SK-N-SH (cell line): Measurements from ENCODE around the gene LTBP1.
"Not testable (repeated sequence)": the region's sequence is repeated elsewhere in the genome, so short reads cannot be mapped to it uniquely, and the experiment has no call there.

ENCODE experiments used
- EP300 ChIP-seq, 2 experiments: IDR thresholded peaks; 2 replicates each; pipeline versions ENCODE4 v1.4.0 to v1.6.1; 2012; ENCODE audit warnings: borderline replicate concordance in 1 of 2, low read depth in 1 of 2, low read length in 1 of 2
- GABPA ChIP-seq: IDR thresholded peaks from 2 replicates; pipeline ENCODE4 v1.4.0; 2012; ENCODE audit warnings: low read depth, mild to moderate bottlenecking
- GATA2 ChIP-seq: sonication (generic); formaldehyde crosslinking; IDR thresholded peaks from 2 replicates; pipeline ENCODE4 v1.5.0; 2020; ENCODE audit warnings: mild to moderate bottlenecking, missing genetic modification reagents
- NRF1 ChIP-seq: IDR thresholded peaks from 2 replicates; pipeline ENCODE4 v1.6.1; 2012; ENCODE audit warnings: low read depth, mild to moderate bottlenecking, low read length
- POLR2AphosphoS5 ChIP-seq: IDR thresholded peaks from 2 replicates; pipeline ENCODE4 v1.6.1; 2012; ENCODE audit warnings: low read depth, low read length
- RAD21 ChIP-seq: IDR thresholded peaks from 2 replicates; pipeline ENCODE4 v1.6.1; 2012; ENCODE audit warnings: mild to moderate bottlenecking, low read length
- RXRA ChIP-seq: IDR thresholded peaks from 2 replicates; pipeline ENCODE4 v1.4.0; 2012; ENCODE audit warnings: low read depth, mild to moderate bottlenecking, borderline replicate concordance
- SIN3A ChIP-seq: IDR thresholded peaks from 2 replicates; pipeline ENCODE4 v1.6.1; 2012; ENCODE audit warnings: low read depth, mild to moderate bottlenecking, low read length, moderate library complexity, borderline replicate concordance
- SMC3 ChIP-seq: IDR thresholded peaks from 2 replicates; pipeline ENCODE4 v1.6.1; 2012; ENCODE audit warnings: low read depth, low read length, improper control_type of control experiment
- TF ChIP-seq, protein P1 (sequence below): fragments of 200-600 bp; sonication (generic); IDR thresholded peaks from 2 replicates; pipeline ENCODE4 v1.6.1; 2017; ENCODE audit warnings: antibody characterized with exemption, mild to moderate bottlenecking, moderate library complexity
- TF ChIP-seq, protein P2 (sequence below): fragments of 150-350 bp; IDR thresholded peaks from 2 replicates; pipeline ENCODE4 v1.6.1; 2017; ENCODE audit warnings: antibody characterized with exemption, low read length, low read depth, borderline replicate concordance
- TF ChIP-seq, protein P3 (sequence below): IDR thresholded peaks from 2 replicates; pipeline ENCODE4 v1.4.0; 2012; ENCODE audit warnings: low read depth
- TF ChIP-seq, protein P4 (sequence below): IDR thresholded peaks from 2 replicates; pipeline ENCODE4 v1.6.1; 2012; ENCODE audit warnings: mild to moderate bottlenecking, low read depth, low read length, moderate library complexity

DNA sequence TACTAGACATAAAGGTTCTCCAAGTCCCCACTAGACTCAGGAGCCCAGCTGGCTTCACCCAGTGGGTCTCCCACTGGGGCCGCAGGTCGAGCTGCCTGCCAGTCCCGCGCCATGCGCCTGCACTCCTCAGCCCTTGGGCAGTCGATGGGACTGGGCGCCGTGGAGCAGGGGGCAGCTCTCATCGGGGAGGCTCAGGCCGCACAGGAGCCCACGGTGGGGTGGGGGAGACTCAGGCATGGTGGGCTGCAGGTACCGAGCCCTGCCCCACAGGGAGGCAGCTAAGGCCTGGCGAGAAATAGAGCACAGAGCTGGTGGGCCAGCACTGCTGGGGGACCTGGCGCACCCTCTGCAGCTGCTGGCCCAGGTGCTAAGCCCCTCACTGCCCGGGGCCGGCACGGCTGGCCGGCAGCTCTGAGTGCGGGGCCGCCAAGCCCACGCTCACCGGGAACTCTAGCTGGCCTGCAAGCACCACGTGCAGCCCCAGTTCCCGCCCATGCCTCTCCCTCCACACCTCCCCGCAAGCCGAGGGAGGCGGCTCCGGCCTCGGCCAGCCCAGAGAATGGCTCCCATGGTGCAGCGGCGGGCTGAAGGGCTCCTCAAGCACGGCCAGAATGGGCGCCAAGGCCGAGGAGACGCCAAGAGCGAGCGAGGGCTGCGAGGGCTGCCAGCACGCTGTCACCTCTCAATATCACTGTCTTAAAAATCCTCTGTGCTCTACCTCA lies 110.7 kb downstream of the LTBP1 start:
- TF ChIP-seq SMC3; GATA2; NRF1; SIN3A; RXRA; EP300 (IDR thresholded peaks at IDR 0.05; ENCODE audit: borderline replicate concordance in 1 of 2, low read depth in 1 of 2, low read length in 1 of 2); RAD21; GABPA; POLR2AphosphoS5: not testable (repeated sequence)
- TF ChIP-seq, protein P1, sequence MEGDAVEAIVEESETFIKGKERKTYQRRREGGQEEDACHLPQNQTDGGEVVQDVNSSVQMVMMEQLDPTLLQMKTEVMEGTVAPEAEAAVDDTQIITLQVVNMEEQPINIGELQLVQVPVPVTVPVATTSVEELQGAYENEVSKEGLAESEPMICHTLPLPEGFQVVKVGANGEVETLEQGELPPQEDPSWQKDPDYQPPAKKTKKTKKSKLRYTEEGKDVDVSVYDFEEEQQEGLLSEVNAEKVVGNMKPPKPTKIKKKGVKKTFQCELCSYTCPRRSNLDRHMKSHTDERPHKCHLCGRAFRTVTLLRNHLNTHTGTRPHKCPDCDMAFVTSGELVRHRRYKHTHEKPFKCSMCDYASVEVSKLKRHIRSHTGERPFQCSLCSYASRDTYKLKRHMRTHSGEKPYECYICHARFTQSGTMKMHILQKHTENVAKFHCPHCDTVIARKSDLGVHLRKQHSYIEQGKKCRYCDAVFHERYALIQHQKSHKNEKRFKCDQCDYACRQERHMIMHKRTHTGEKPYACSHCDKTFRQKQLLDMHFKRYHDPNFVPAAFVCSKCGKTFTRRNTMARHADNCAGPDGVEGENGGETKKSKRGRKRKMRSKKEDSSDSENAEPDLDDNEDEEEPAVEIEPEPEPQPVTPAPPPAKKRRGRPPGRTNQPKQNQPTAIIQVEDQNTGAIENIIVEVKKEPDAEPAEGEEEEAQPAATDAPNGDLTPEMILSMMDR: not testable (repeated sequence)
- TF ChIP-seq, protein P2, sequence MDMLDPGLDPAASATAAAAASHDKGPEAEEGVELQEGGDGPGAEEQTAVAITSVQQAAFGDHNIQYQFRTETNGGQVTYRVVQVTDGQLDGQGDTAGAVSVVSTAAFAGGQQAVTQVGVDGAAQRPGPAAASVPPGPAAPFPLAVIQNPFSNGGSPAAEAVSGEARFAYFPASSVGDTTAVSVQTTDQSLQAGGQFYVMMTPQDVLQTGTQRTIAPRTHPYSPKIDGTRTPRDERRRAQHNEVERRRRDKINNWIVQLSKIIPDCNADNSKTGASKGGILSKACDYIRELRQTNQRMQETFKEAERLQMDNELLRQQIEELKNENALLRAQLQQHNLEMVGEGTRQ: not testable (repeated sequence)
- TF ChIP-seq, protein P3, sequence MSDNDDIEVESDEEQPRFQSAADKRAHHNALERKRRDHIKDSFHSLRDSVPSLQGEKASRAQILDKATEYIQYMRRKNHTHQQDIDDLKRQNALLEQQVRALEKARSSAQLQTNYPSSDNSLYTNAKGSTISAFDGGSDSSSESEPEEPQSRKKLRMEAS: not testable (repeated sequence)
- TF ChIP-seq, protein P4, sequence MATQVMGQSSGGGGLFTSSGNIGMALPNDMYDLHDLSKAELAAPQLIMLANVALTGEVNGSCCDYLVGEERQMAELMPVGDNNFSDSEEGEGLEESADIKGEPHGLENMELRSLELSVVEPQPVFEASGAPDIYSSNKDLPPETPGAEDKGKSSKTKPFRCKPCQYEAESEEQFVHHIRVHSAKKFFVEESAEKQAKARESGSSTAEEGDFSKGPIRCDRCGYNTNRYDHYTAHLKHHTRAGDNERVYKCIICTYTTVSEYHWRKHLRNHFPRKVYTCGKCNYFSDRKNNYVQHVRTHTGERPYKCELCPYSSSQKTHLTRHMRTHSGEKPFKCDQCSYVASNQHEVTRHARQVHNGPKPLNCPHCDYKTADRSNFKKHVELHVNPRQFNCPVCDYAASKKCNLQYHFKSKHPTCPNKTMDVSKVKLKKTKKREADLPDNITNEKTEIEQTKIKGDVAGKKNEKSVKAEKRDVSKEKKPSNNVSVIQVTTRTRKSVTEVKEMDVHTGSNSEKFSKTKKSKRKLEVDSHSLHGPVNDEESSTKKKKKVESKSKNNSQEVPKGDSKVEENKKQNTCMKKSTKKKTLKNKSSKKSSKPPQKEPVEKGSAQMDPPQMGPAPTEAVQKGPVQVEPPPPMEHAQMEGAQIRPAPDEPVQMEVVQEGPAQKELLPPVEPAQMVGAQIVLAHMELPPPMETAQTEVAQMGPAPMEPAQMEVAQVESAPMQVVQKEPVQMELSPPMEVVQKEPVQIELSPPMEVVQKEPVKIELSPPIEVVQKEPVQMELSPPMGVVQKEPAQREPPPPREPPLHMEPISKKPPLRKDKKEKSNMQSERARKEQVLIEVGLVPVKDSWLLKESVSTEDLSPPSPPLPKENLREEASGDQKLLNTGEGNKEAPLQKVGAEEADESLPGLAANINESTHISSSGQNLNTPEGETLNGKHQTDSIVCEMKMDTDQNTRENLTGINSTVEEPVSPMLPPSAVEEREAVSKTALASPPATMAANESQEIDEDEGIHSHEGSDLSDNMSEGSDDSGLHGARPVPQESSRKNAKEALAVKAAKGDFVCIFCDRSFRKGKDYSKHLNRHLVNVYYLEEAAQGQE: not testable (repeated sequence)
